HepG2 (cell line): Measurements from ENCODE around the gene ZNF324B. TPM values are rescaled to one million over a fixed set of nuclear protein-coding genes. Genes with fewer than 3 reads are reported as not detected.

Experiments used
- AKAP8 ChIP-seq: sonication (generic); formaldehyde crosslinking; IDR thresholded peaks from 2 replicates; pipeline ENCODE4 v1.5.1; 2020; ENCODE audit warnings: mild to moderate bottlenecking, missing genetic modification reagents
- ARID2 ChIP-seq: sonication (generic); formaldehyde crosslinking; IDR thresholded peaks from 2 replicates; pipeline ENCODE4 v1.8.1; 2022; ENCODE audit warnings: mild to moderate bottlenecking, missing genetic modification reagents, borderline replicate concordance
- ARNTL ChIP-seq: sonication (generic); formaldehyde crosslinking; IDR thresholded peaks from 2 replicates; pipeline ENCODE4 v1.4.0; 2020; ENCODE audit warnings: mild to moderate bottlenecking, missing genetic modification reagents
- ASH2L ChIP-seq: fragments of 300-600, 200-600 bp; sonication (generic); IDR thresholded peaks from 2 replicates; pipeline ENCODE4 v1.7.0; 2017; ENCODE audit warnings: low read depth, mild to moderate bottlenecking, moderate library complexity, mixed read lengths, low read length; ENCODE audit not compliant: insufficient read length
- GZF1 ChIP-seq: sonication (generic); formaldehyde crosslinking; IDR thresholded peaks from 2 replicates; pipeline ENCODE4 v1.5.1; 2020; ENCODE audit warnings: mild to moderate bottlenecking, missing genetic modification reagents
- KAT8 ChIP-seq: IDR thresholded peaks from 2 replicates; pipeline ENCODE4 v1.6.1; 2016; ENCODE audit warnings: missing genetic modification reagents, missing compliant biosample characterization
- NFIB ChIP-seq: sonication (generic); formaldehyde crosslinking; IDR thresholded peaks from 2 replicates; pipeline ENCODE4 v1.9.0; 2021; ENCODE audit warnings: missing genetic modification reagents, mild to moderate bottlenecking, borderline replicate concordance
- PHF5A ChIP-seq: IDR thresholded peaks from one replicate; pipeline ENCODE4 v1.6.1; 2018; ENCODE audit warnings: low read depth, missing genetic modification reagents; ENCODE audit not compliant: unreplicated experiment
- RAD21 ChIP-seq: fragments of 450-650 bp; formaldehyde crosslinking; IDR thresholded peaks from 2 replicates; pipeline ENCODE4 v1.5.0; 2020; ENCODE audit warnings: mild to moderate bottlenecking
- RXRB ChIP-seq: IDR thresholded peaks from 2 replicates; pipeline ENCODE4 v1.6.1; 2016; ENCODE audit warnings: borderline replicate concordance, missing genetic modification reagents, missing compliant biosample characterization
- SMARCC2 ChIP-seq: fragments of 450-650 bp; IDR thresholded peaks from 2 replicates; pipeline ENCODE4 v1.6.1; 2017; ENCODE audit warnings: antibody characterized with exemption, mild to moderate bottlenecking
- STAG1 ChIP-seq: sonication (generic); formaldehyde crosslinking; IDR thresholded peaks from 2 replicates; pipeline ENCODE4 v1.4.0; 2020; ENCODE audit warnings: missing genetic modification reagents
- TBX3 ChIP-seq: fragments of 450-650 bp; IDR thresholded peaks from 2 replicates; pipeline ENCODE4 v1.6.1; 2017; ENCODE audit warnings: antibody characterized with exemption, mild to moderate bottlenecking, inconsistent platforms, borderline replicate concordance
- THAP7 ChIP-seq: sonication (generic); formaldehyde crosslinking; IDR thresholded peaks from 2 replicates; pipeline ENCODE4 v1.8.1; 2023; ENCODE audit warnings: mild to moderate bottlenecking, missing genetic modification reagents
- ZBTB44 ChIP-seq: sonication (generic); formaldehyde crosslinking; IDR thresholded peaks from 2 replicates; pipeline ENCODE4 v1.4.0; 2020; ENCODE audit warnings: missing genetic modification reagents
- ZNF260 ChIP-seq: sonication (generic); formaldehyde crosslinking; IDR thresholded peaks from 2 replicates; pipeline ENCODE4 v1.4.0; 2020; ENCODE audit warnings: missing genetic modification reagents, low read depth, mild to moderate bottlenecking, borderline replicate concordance
- ZNF747 ChIP-seq: sonication (generic); formaldehyde crosslinking; IDR thresholded peaks from 2 replicates; pipeline ENCODE4 v1.8.1; 2023; ENCODE audit warnings: missing genetic modification reagents, mild to moderate bottlenecking, borderline replicate concordance
- ZNF784 ChIP-seq: sonication (generic); formaldehyde crosslinking; IDR thresholded peaks from 2 replicates; pipeline ENCODE4 v1.5.1; 2020; ENCODE audit warnings: missing genetic modification reagents, mild to moderate bottlenecking, borderline replicate concordance
- polyA plus RNA-seq, 8 experiments: library from polyadenylated mRNA; depleted of rRNA in 3 of 8; stranded (reverse) in 7 of 8; unstranded in 1 of 8; fragments of >200 nt; fragmentation: Illumina TruSeq in 4 of 8; extraction: Trizol in 4 of 8; gene quantifications; 2 replicates each; pipeline versions ENCODE4 v1.2.1 to v1.2.3, GENCODE V29; 2011 to 2016; ENCODE audit warnings: low read depth in 4 of 8, missing spikeins in 1 of 8, mixed read lengths in 1 of 8; ENCODE audit not compliant: insufficient read depth in 1 of 8
- total RNA-seq, 5 experiments: library from RNA; depleted of rRNA; stranded (reverse); fragments of >200 nt; fragmentation: Illumina TruSeq; extraction: Trizol; gene quantifications; 2 replicates each; pipeline ENCODE4 v1.2.3, GENCODE V29; 2016; ENCODE audit warnings: low read depth in 1 of 5
- TF ChIP-seq, protein P1 (sequence below): sonication (generic); formaldehyde crosslinking; IDR thresholded peaks from 2 replicates; pipeline ENCODE4 v1.4.0; 2020; ENCODE audit warnings: mild to moderate bottlenecking, missing genetic modification reagents
- TF ChIP-seq, protein P2 (sequence below): sonication (generic); formaldehyde crosslinking; IDR thresholded peaks from 2 replicates; pipeline ENCODE4 v1.9.0; 2021; ENCODE audit warnings: missing genetic modification reagents, borderline replicate concordance

ZNF324B gene
- total and polyA plus RNA-seq, 2 of the 13 experiments (the other 11 are each of a cell fraction or from before 2014, with no cell fraction given), result 0.53 to 3.0 TPM

- TF ChIP-seq ZNF784 (CRISPR knock-in tag) (no peak), THAP7 (CRISPR knock-in tag) (no peak), ZNF747 (no peak), ARNTL (no peak), RAD21 (CRISPR knock-in tag) (no peak), SMARCC2 (no peak), AKAP8 (CRISPR knock-in tag) (no peak), ASH2L (no peak), RXRB (CRISPR knock-in tag) (no peak), PHF5A (no peak), ZNF260 (CRISPR knock-in tag) (no peak), STAG1 (no peak), ZBTB44 (CRISPR knock-in tag) (no peak), NFIB (CRISPR knock-in tag) (no peak), GZF1 (CRISPR knock-in tag) (no peak), TBX3 (no peak), ARID2 (CRISPR knock-in tag) (no peak), KAT8 (CRISPR knock-in tag) (no peak)
- TF ChIP-seq, protein P1, sequence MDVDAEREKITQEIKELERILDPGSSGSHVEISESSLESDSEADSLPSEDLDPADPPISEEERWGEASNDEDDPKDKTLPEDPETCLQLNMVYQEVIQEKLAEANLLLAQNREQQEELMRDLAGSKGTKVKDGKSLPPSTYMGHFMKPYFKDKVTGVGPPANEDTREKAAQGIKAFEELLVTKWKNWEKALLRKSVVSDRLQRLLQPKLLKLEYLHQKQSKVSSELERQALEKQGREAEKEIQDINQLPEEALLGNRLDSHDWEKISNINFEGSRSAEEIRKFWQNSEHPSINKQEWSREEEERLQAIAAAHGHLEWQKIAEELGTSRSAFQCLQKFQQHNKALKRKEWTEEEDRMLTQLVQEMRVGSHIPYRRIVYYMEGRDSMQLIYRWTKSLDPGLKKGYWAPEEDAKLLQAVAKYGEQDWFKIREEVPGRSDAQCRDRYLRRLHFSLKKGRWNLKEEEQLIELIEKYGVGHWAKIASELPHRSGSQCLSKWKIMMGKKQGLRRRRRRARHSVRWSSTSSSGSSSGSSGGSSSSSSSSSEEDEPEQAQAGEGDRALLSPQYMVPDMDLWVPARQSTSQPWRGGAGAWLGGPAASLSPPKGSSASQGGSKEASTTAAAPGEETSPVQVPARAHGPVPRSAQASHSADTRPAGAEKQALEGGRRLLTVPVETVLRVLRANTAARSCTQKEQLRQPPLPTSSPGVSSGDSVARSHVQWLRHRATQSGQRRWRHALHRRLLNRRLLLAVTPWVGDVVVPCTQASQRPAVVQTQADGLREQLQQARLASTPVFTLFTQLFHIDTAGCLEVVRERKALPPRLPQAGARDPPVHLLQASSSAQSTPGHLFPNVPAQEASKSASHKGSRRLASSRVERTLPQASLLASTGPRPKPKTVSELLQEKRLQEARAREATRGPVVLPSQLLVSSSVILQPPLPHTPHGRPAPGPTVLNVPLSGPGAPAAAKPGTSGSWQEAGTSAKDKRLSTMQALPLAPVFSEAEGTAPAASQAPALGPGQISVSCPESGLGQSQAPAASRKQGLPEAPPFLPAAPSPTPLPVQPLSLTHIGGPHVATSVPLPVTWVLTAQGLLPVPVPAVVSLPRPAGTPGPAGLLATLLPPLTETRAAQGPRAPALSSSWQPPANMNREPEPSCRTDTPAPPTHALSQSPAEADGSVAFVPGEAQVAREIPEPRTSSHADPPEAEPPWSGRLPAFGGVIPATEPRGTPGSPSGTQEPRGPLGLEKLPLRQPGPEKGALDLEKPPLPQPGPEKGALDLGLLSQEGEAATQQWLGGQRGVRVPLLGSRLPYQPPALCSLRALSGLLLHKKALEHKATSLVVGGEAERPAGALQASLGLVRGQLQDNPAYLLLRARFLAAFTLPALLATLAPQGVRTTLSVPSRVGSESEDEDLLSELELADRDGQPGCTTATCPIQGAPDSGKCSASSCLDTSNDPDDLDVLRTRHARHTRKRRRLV, result no peak
- TF ChIP-seq, protein P2, sequence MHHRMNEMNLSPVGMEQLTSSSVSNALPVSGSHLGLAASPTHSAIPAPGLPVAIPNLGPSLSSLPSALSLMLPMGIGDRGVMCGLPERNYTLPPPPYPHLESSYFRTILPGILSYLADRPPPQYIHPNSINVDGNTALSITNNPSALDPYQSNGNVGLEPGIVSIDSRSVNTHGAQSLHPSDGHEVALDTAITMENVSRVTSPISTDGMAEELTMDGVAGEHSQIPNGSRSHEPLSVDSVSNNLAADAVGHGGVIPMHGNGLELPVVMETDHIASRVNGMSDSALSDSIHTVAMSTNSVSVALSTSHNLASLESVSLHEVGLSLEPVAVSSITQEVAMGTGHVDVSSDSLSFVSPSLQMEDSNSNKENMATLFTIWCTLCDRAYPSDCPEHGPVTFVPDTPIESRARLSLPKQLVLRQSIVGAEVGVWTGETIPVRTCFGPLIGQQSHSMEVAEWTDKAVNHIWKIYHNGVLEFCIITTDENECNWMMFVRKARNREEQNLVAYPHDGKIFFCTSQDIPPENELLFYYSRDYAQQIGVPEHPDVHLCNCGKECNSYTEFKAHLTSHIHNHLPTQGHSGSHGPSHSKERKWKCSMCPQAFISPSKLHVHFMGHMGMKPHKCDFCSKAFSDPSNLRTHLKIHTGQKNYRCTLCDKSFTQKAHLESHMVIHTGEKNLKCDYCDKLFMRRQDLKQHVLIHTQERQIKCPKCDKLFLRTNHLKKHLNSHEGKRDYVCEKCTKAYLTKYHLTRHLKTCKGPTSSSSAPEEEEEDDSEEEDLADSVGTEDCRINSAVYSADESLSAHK (CRISPR knock-in tag), result no peak
Observed at GRCh38 chr19:58476498-58477015, 25.1 kb downstream of the ZNF324B start (continued).
